ENCODE measurements around the gene RNF217. TPM values are rescaled to one million over a fixed set of nuclear protein-coding genes. Genes with fewer than 3 reads are reported as not detected.

Gene RNF217
- total and polyA plus RNA-seq, 10 of the 15 experiments (the other 5 are each of a cell fraction or from before 2014, with no cell fraction given) = under 0.01 to 11.7 (median 0.04) TPM; not detected in 3

DNA sequence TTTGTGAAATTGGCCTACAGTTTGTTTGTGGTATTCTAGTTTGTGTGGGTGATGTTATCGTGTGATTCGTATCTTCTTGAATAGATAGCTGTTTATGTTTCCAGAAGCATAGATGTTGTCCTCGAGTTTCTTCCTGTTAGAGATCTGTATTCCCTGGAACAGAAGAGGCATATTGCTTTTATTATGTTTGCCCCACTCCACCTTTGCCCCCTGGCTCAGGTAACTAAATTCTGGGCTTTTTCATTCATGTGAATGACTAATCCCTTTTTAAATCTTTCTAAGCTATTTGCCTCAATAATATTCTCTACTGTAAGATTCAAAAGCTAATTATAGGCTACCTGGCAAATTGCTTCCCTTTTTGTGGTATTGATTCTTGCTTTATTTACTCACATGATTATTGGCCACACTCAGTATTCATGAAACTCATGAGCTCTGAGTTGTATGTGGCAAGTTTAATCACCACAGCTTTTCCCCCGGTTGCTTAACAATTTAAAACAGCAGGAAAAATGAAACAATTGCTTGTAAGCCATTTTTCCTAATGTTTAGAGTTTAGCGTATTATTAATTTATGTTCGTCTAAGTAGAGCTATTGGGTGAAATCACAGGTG is 12.6 kb downstream of the RNF217 start:
- CTCF ChIA-PET = interaction anchor here (0.8 kb wide), 1 partner anchor 35 kb away, joined by 4 read pairs; no protein-coding TSS in a partner anchor
- POLR2A ChIA-PET = no interaction called here
- TF ChIP-seq ETV6 (conservative IDR thresholded peaks at IDR 0.05 in 1 of 2, IDR thresholded peaks at IDR 0.05 in 1 of 2; ENCODE audit: borderline replicate concordance in 1 of 2, low read depth in 1 of 2) (no peak), YY1 (IDR thresholded peaks at IDR 0.05; ENCODE audit: low read depth, low read length) (no peak), TARDBP (IDR thresholded peaks at IDR 0.05; ENCODE audit: borderline replicate concordance) (no peak), IRF3 (IDR thresholded peaks at IDR 0.05) (no peak), CBX5 (IDR thresholded peaks at IDR 0.05; ENCODE audit: low read depth) (no peak), E2F8 (IDR thresholded peaks at IDR 0.05; ENCODE audit: low read depth, partially characterized antibody) (no peak), ZBED1 (IDR thresholded peaks at IDR 0.05; ENCODE audit: borderline replicate concordance) (no peak), EED (IDR thresholded peaks at IDR 0.05; ENCODE audit: low read depth) (no peak), PAX8 (IDR thresholded peaks at IDR 0.05) (no peak), NFIC (IDR thresholded peaks at IDR 0.05; ENCODE audit: low read depth, low read length) (no peak), SP1 (IDR thresholded peaks at IDR 0.05; ENCODE audit: low read depth, low read length) (no peak), IKZF1 (conservative IDR thresholded peaks at IDR 0.05) (no peak), FOXM1 (IDR thresholded peaks at IDR 0.05; ENCODE audit: low read depth, low read length) (no peak), MTA3 (IDR thresholded peaks at IDR 0.05; ENCODE audit: borderline replicate concordance, low read length) (no peak)
- TF ChIP-seq, protein P1, sequence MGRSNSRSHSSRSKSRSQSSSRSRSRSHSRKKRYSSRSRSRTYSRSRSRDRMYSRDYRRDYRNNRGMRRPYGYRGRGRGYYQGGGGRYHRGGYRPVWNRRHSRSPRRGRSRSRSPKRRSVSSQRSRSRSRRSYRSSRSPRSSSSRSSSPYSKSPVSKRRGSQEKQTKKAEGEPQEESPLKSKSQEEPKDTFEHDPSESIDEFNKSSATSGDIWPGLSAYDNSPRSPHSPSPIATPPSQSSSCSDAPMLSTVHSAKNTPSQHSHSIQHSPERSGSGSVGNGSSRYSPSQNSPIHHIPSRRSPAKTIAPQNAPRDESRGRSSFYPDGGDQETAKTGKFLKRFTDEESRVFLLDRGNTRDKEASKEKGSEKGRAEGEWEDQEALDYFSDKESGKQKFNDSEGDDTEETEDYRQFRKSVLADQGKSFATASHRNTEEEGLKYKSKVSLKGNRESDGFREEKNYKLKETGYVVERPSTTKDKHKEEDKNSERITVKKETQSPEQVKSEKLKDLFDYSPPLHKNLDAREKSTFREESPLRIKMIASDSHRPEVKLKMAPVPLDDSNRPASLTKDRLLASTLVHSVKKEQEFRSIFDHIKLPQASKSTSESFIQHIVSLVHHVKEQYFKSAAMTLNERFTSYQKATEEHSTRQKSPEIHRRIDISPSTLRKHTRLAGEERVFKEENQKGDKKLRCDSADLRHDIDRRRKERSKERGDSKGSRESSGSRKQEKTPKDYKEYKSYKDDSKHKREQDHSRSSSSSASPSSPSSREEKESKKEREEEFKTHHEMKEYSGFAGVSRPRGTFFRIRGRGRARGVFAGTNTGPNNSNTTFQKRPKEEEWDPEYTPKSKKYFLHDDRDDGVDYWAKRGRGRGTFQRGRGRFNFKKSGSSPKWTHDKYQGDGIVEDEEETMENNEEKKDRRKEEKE (IDR thresholded peaks at IDR 0.05) = no peak
- Histone ChIP-seq H2AFZ (ENCODE audit: control insufficient read depth, low read depth, low read length) (no peak overlapping the region), H4K20me1 (ENCODE audit: control insufficient read depth, insufficient read depth) (no peaks in the 10 kb centered on the region), H3K9ac (ENCODE audit: control insufficient read depth, insufficient read depth, low read length) (no peak overlapping the region), H3K36me3 (ENCODE audit: control insufficient read depth in 2 of 2, insufficient read depth in 2 of 2, low read length in 1 of 2) (no peaks in the 10 kb centered on the region), H3K4me1 (ENCODE audit: control insufficient read depth, insufficient read depth, low read length) (no peaks in the 10 kb centered on the region), H3K79me2 (ENCODE audit: control insufficient read depth, insufficient read depth, low read length) (no peaks in the 10 kb centered on the region), H3K4me2 (ENCODE audit: control insufficient read depth, insufficient read depth) (no peak overlapping the region), H3K9me3 (replicated peaks; ENCODE audit: control insufficient read depth, insufficient read depth, low read length) (no peaks in the 10 kb centered on the region; the same call in 2 of the 3 replicates), H3K27me3 (replicated peaks in 1 of 2; ENCODE audit: control insufficient read depth in 2 of 2, insufficient read depth in 2 of 2, low read length in 1 of 2) (no peaks in the 10 kb centered on the region), H3K27ac (ENCODE audit: control insufficient read depth, insufficient read depth) (no peak overlapping the region), H3K4me3 (no peak overlapping the region)
- SMC1A ChIA-PET (ENCODE audit: uncharacterized antibody, unreplicated experiment) = no interaction called here
- FAIRE-seq (no peak), ATAC-seq (no peak), DNase-seq (ENCODE audit: low read depth, low spot score) (no peak)
- no TSS peak for BruUV-seq (replicated peaks)
- intact Hi-C loops (cut with micrococcal nuclease; ENCODE audit: unreplicated experiment) (no loop called here), in situ Hi-C loops (cut with MboI) (no loop called here)
- RAD21 ChIA-PET (ENCODE audit: unreplicated experiment) = no interaction called here
- 52% methylated on average over 6 of the region's 6 CpGs for WGBS (ENCODE audit: insufficient coverage, insufficient replicate concordance, low lambda C conversion rate, missing lambda C conversion rate)
